22Rv1 (cell line): Measurements from ENCODE around the gene FUT6.

Experiments used
- CTCF ChIP-seq: fragments of 450-650 bp; IDR thresholded peaks from 2 replicates; pipeline ENCODE4 v1.5.1; 2017; ENCODE audit warnings: mild to moderate bottlenecking
- ZFX ChIP-seq: fragments of 450-650 bp; IDR thresholded peaks from 2 replicates; pipeline ENCODE4 v1.6.1; 2017; ENCODE audit warnings: antibody characterized with exemption, borderline replicate concordance

GRCh38 chr19:5786593-5787408 lies 52.7 kb downstream of the FUT6 start:
- TF ChIP-seq CTCF (no peak), ZFX (no peak)
